PC-9 (cell line): ENCODE data around the gene AVEN. TPM values are rescaled to one million over a fixed set of nuclear protein-coding genes. Genes with fewer than 3 reads are reported as not detected.

Experiments
- BruUV-seq: library from RNA; stranded (reverse); fragments of 400-500 nt; replicated peaks from 2 replicates; lab custom pipeline; 2021; lab: Mats Ljungman, UMichigan
- CTCF ChIA-PET: fragments of 300-600 bp; sonication (Branson Sonifier 250); formaldehyde crosslinking; loops from one replicate; lab custom pipeline; 2022; ENCODE audit warnings: antibody characterized with exemption; lab: Charles Lee
- POLR2A ChIA-PET: fragments of 300-600 bp; sonication (Branson Sonifier 250); formaldehyde crosslinking; loops from one replicate; lab custom pipeline; 2022; ENCODE audit warnings: antibody characterized with exemption; ENCODE audit not compliant: unreplicated experiment; lab: Charles Lee
- DNase-seq, 2 experiments: peaks; one replicate each; pipeline versions ENCODE4 v3.0.0 to v3.0.0-alpha.2; 2015 to 2022; ENCODE audit warnings: mixed read lengths in 1 of 2
- H2AFZ ChIP-seq: fragments of 200-600 bp; sonication (generic); 2 replicates; pipeline ENCODE4 v1.8.1; 2017; ENCODE audit warnings: antibody characterized with exemption
- H3F3A ChIP-seq: fragments of 200-600 bp; sonication (generic); 2 replicates; pipeline ENCODE4 v1.8.1; 2017; ENCODE audit warnings: antibody characterized with exemption, mild to moderate bottlenecking, low read depth; ENCODE audit not compliant: insufficient read depth
- H3K27ac ChIP-seq: fragments of 200-600 bp; sonication (generic); 2 replicates; pipeline ENCODE4 v1.6.1; 2016; ENCODE audit warnings: mixed run types
- H3K27me3 ChIP-seq: fragments of 200-600 bp; sonication (generic); 2 replicates; pipeline ENCODE4 v1.6.1; 2016; ENCODE audit warnings: low read depth, mixed run types; ENCODE audit not compliant: insufficient read depth
- H3K36me3 ChIP-seq: fragments of 200-600 bp; sonication (generic); 2 replicates; pipeline ENCODE4 v1.6.1; 2016; ENCODE audit warnings: low read depth, mixed run types
- H3K4me1 ChIP-seq: fragments of 200-600 bp; sonication (generic); replicated peaks from 2 replicates; pipeline ENCODE4 v1.6.1; 2016; ENCODE audit warnings: mixed run types; ENCODE audit not compliant: insufficient read depth
- H3K4me2 ChIP-seq: fragments of 200-600 bp; sonication (generic); 2 replicates; pipeline ENCODE4 v1.6.1; 2017; ENCODE audit warnings: mixed run types
- H3K4me3 ChIP-seq: fragments of 200-600 bp; sonication (generic); 2 replicates; pipeline ENCODE4 v1.6.1; 2016; ENCODE audit warnings: mixed run types
- H3K79me2 ChIP-seq: fragments of 200-600 bp; sonication (generic); 2 replicates; pipeline ENCODE4 v1.6.1; 2017; ENCODE audit warnings: low read depth, mixed run types
- H3K9me2 ChIP-seq: fragments of 200-600 bp; sonication (generic); 2 replicates; pipeline ENCODE4 v1.8.1; 2017; ENCODE audit warnings: mild to moderate bottlenecking; ENCODE audit not compliant: insufficient read depth
- H3K9me3 ChIP-seq: fragments of 200-600 bp; sonication (generic); 2 replicates; pipeline ENCODE4 v1.8.1; 2016; ENCODE audit warnings: low read depth; ENCODE audit not compliant: insufficient read depth
- H4K20me1 ChIP-seq: fragments of 200-600 bp; sonication (generic); 2 replicates; pipeline ENCODE4 v1.8.1; 2017; ENCODE audit not compliant: insufficient read depth
- CTCF ChIP-seq: fragments of 200-600 bp; sonication (generic); conservative IDR thresholded peaks from 2 replicates; pipeline ENCODE4 v1.6.1; 2017; ENCODE audit warnings: mixed run types, antibody characterized with exemption, mild to moderate bottlenecking, moderate library complexity
- EZH2 ChIP-seq: fragments of 200-600 bp; sonication (generic); IDR thresholded peaks from 2 replicates; pipeline ENCODE4 v1.8.0; 2017; ENCODE audit warnings: antibody characterized with exemption, low read depth
- intact Hi-C: fragments of 100-400 bp; cut with micrococcal nuclease; formaldehyde crosslinking; loops from one replicate; pipeline ENCODE4 v1.10.0; 2022; ENCODE audit not compliant: unreplicated experiment
- total RNA-seq: library from RNA; stranded (reverse); gene quantifications from 2 replicates; pipeline ENCODE4 v1.2.3, GENCODE V29; 2021

AVEN gene
- total RNA-seq, 1 experiment from 2014 or later: 8.7 TPM

DNA sequence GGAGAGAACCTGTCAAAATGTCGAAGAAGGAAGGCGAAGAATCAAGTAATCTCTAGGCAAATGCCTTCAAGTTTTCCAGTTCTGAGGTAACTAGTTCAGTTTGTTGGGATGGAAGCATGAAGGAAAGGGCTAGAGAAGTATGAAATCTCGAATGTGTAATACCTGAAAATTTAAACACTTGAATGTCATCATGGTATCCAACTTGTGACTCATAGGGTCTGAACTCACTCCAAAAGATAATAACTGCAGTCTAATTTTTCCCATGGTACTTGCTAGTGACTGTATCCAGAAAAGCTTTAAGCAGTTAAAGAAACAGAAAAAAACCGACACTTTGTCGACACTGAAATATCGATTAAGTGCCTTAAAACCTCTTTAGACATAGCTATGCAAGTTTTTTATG lies 173.6 kb downstream of the AVEN start:
- Histone ChIP-seq H2AFZ (no peak overlapping the region), H3K9me2 (no peaks in the 10 kb centered on the region), H3K4me3 (no peak overlapping the region), H3K9me3 (no peaks in the 10 kb centered on the region), H3K4me2 (no peak overlapping the region), H4K20me1 (no peaks in the 10 kb centered on the region), H3K27ac (no peak overlapping the region), H3K79me2 (no peaks in the 10 kb centered on the region), H3K4me1 (peaks cover 27% of the 10 kb centered on the region), H3F3A (peaks cover 5% of the 10 kb centered on the region; the same call in 1 of the 2 replicates), H3K36me3 (no peaks in the 10 kb centered on the region), H3K27me3 (no peaks in the 10 kb centered on the region)
- intact Hi-C loops: no loop called here
- ChIA-PET POLR2A (interaction anchor here (0.6 kb wide), 1 partner anchor 635 kb away, joined by 11 read pairs; no protein-coding TSS in a partner anchor), CTCF (no interaction called here)
- no TSS peak for BruUV-seq
- DNase-seq: peak in 1 of 2 experiments; percentile 39
- TF ChIP-seq CTCF (no peak), EZH2 (no peak)

DNA sequence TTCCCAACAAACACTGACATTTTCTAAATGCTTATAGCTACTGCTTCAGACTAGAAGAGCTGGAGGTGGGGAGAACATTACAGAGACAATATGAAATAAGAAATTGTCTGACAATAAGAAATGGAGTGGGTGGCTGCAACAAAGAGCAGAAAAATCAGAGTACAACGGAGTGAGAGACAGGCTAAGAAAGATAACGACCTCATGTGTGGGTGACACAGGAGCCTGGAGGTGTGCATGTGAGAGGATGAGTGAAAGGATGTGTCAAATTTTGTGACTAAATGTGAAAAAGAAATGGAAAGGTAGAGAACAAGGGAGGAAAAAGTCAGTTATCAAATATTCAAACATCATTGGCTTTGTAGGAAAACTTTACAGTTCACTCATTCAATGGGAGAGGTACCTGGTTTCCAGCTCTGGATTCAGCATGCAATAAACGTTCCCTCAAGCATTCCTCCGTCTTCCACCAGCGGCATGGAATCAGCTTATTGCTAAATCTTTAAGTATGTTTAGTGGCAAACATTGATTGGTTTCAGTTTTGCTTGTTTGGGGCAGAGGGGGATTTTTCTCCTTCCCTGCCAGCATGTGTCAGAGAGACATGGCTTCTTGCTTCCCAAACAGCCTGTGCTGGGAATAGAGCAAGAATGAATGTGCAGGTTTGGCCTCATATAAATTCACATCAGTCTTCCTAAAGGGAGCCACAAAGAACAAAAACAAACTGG lies 174.5 kb downstream of the AVEN start:
- CTCF ChIA-PET: no interaction called here
- no peak overlapping the region for H3K4me2 ChIP-seq
- no peak for TF ChIP-seq CTCF
- no peak for TF ChIP-seq EZH2
- peaks cover 5% of the 10 kb centered on the region; the same call in 1 of the 2 replicates for H3F3A ChIP-seq
- DNase-seq: no peak
- H2AFZ ChIP-seq: no peak overlapping the region
- POLR2A ChIA-PET: interaction anchor here (0.6 kb wide), 2 partner anchors 234 to 960 kb away, joined by 3 to 4 read pairs; no protein-coding TSS in a partner anchor
- no peak overlapping the region for H3K27ac ChIP-seq
- no peaks in the 10 kb centered on the region for H3K27me3 ChIP-seq
- H3K4me1 ChIP-seq: peaks cover 36% of the 10 kb centered on the region
- no peaks in the 10 kb centered on the region for H3K79me2 ChIP-seq
- H4K20me1 ChIP-seq: no peaks in the 10 kb centered on the region
- no peaks in the 10 kb centered on the region for H3K9me2 ChIP-seq
- no peaks in the 10 kb centered on the region for H3K9me3 ChIP-seq
- no peak overlapping the region for H3K4me3 ChIP-seq
- intact Hi-C loops: no loop called here
- BruUV-seq: no TSS peak
- H3K36me3 ChIP-seq: no peaks in the 10 kb centered on the region

GRCh38 chr15:33860754-33861153 lies 178.2 kb downstream of the AVEN start:
- peak; percentile 38 to 76 for DNase-seq
- Histone ChIP-seq H3K36me3 (no peaks in the 10 kb centered on the region), H3K79me2 (no peaks in the 10 kb centered on the region), H3K4me2 (peak overlapping the region; percentile 29), H3K9me3 (no peaks in the 10 kb centered on the region), H3F3A (peaks cover 5% of the 10 kb centered on the region; the same call in 1 of the 2 replicates), H4K20me1 (no peaks in the 10 kb centered on the region), H3K4me3 (no peak overlapping the region), H3K9me2 (no peaks in the 10 kb centered on the region), H3K4me1 (peaks cover 29% of the 10 kb centered on the region), H2AFZ (no peak overlapping the region), H3K27me3 (no peaks in the 10 kb centered on the region), H3K27ac (peak overlapping the region; percentile 49)
- intact Hi-C loops: loop anchor here (2.0 kb wide), 1 partner anchor 14 kb away; no protein-coding TSS in a partner anchor
- TF ChIP-seq EZH2: no peak
- TF ChIP-seq CTCF: no peak
- POLR2A ChIA-PET: interaction anchor here (0.6 to 0.8 kb wide), 3 partner anchors 10 to 1014 kb away, joined by 4 to 6 read pairs (median 5); no protein-coding TSS in a partner anchor
- CTCF ChIA-PET: interaction anchor here (1.5 kb wide), 1 partner anchor 123 kb away, joined by 3 read pairs; no protein-coding TSS in a partner anchor
- no TSS peak for BruUV-seq
